ENCODE data around the gene PRDX3.
A peak's percentile ranks its signal among the peaks of the same experiment; 100 is the strongest.

The PRDX3 gene

GRCh38 chr10:119211625-119212441 is 33.2 kb upstream of the PRDX3 start:
- whole genome bisulfite sequencing, 2 donors (ENCODE audit: extremely low coverage in 2 of 2, insufficient read length in 2 of 2, insufficient replicate concordance in 1 of 2): no CpG with 5 or more reads among the region's 12 CpGs
- no peak overlapping the region for H3K4me3 ChIP-seq (ENCODE audit: low read length in 2 of 2)
- no peak overlapping the region for H2BK15ac ChIP-seq (ENCODE audit: low read length)
- H3K14ac ChIP-seq (ENCODE audit: low read length): no peak overlapping the region
- H3K4ac ChIP-seq (ENCODE audit: low read length): no peak overlapping the region
- H4K91ac ChIP-seq (ENCODE audit: low read depth, low read length, poor library complexity): no peak overlapping the region
- H3K4me1 ChIP-seq (ENCODE audit: control insufficient read depth in 2 of 2, insufficient read depth in 1 of 2, low read depth in 1 of 2, low read length in 2 of 2): peaks cover 11 to 36% of the 10 kb centered on the region in 2 donors
- no peak overlapping the region for H2BK12ac ChIP-seq (ENCODE audit: low read length)
- H4K8ac ChIP-seq (ENCODE audit: low read depth, low read length): no peak overlapping the region
- H3K36me3 ChIP-seq (replicated peaks in 1 of 2; ENCODE audit: control insufficient read depth in 2 of 2, insufficient read depth in 2 of 2, low read length in 2 of 2): no peaks in the 10 kb centered on the region
- no peak overlapping the region for H2BK5ac ChIP-seq (ENCODE audit: low read length)
- H2AK5ac ChIP-seq (ENCODE audit: low read depth, low read length): no peak overlapping the region
- no peak overlapping the region for H3K18ac ChIP-seq (ENCODE audit: low read length)
- H2BK120ac ChIP-seq (ENCODE audit: low read depth, low read length): no peak overlapping the region
- no peaks in the 10 kb centered on the region for H3K27me3 ChIP-seq (ENCODE audit: control insufficient read depth in 3 of 3, insufficient read depth in 3 of 3, low read depth in 1 of 3, low read length in 3 of 3)
- no peak for DNase-seq (ENCODE audit: low spot score)
- peak overlapping the region; percentile 25 for H2AFZ ChIP-seq (ENCODE audit: low read length)
- H3K27ac ChIP-seq (replicated peaks; ENCODE audit: low read length): peak overlapping the region; percentile 2
- H3K9me3 ChIP-seq (replicated peaks in 1 of 2; ENCODE audit: control insufficient read depth in 2 of 2, insufficient read depth in 1 of 2, low read depth in 1 of 2, low read length in 2 of 2): no peaks in the 10 kb centered on the region
- H3K23ac ChIP-seq (ENCODE audit: low read depth, low read length, poor library complexity): no peak overlapping the region
- H3K9ac ChIP-seq (ENCODE audit: low read depth, low read length, poor library complexity): no peak overlapping the region
- no peak overlapping the region for H3K4me2 ChIP-seq (ENCODE audit: insufficient read depth, low read length, poor library complexity, severe bottlenecking)
- H3K79me1 ChIP-seq (ENCODE audit: low read depth, low read length): no peaks in the 10 kb centered on the region

- Histone ChIP-seq H3K4me2 (ENCODE audit: insufficient read depth, low read length, poor library complexity, severe bottlenecking) (no peak overlapping the region), H3K23ac (ENCODE audit: low read depth, low read length, poor library complexity) (no peak overlapping the region), H3K4me3 (ENCODE audit: low read length in 2 of 2) (no peak overlapping the region), H2BK120ac (ENCODE audit: low read depth, low read length) (no peak overlapping the region), H3K27ac (replicated peaks; ENCODE audit: low read length) (peak overlapping the region; percentile 2), H2BK15ac (ENCODE audit: low read length) (no peak overlapping the region), H3K36me3 (replicated peaks in 1 of 2; ENCODE audit: control insufficient read depth in 2 of 2, insufficient read depth in 2 of 2, low read length in 2 of 2) (no peaks in the 10 kb centered on the region), H2AK5ac (ENCODE audit: low read depth, low read length) (no peak overlapping the region), H3K18ac (ENCODE audit: low read length) (no peak overlapping the region), H2BK5ac (ENCODE audit: low read length) (no peak overlapping the region), H2AFZ (ENCODE audit: low read length) (peak overlapping the region; percentile 25), H4K91ac (ENCODE audit: low read depth, low read length, poor library complexity) (no peak overlapping the region), H4K8ac (ENCODE audit: low read depth, low read length) (no peak overlapping the region), H3K27me3 (ENCODE audit: control insufficient read depth in 3 of 3, insufficient read depth in 3 of 3, low read depth in 1 of 3, low read length in 3 of 3) (no peaks in the 10 kb centered on the region), H3K79me1 (ENCODE audit: low read depth, low read length) (no peaks in the 10 kb centered on the region), H2BK12ac (ENCODE audit: low read length) (no peak overlapping the region), H3K4ac (ENCODE audit: low read length) (no peak overlapping the region), H3K4me1 (ENCODE audit: control insufficient read depth in 2 of 2, insufficient read depth in 1 of 2, low read depth in 1 of 2, low read length in 2 of 2) (peaks cover 14 to 36% of the 10 kb centered on the region in 2 donors), H3K9me3 (replicated peaks in 1 of 2; ENCODE audit: control insufficient read depth in 2 of 2, insufficient read depth in 1 of 2, low read depth in 1 of 2, low read length in 2 of 2) (no peaks in the 10 kb centered on the region), H3K9ac (ENCODE audit: low read depth, low read length, poor library complexity) (no peak overlapping the region), H3K14ac (ENCODE audit: low read length) (no peak overlapping the region)
- no CpG with 5 or more reads among the region's 3 CpGs for WGBS, 2 donors (ENCODE audit: extremely low coverage in 2 of 2, insufficient read length in 2 of 2, insufficient replicate concordance in 1 of 2)
- no peak for DNase-seq (ENCODE audit: low spot score)
Observed at GRCh38 chr10:119211176-119211575, 32.6 kb upstream of the PRDX3 start.

- Histone ChIP-seq H2AFZ (ENCODE audit: low read length) (no peak overlapping the region), H3K23ac (ENCODE audit: low read depth, low read length, poor library complexity) (no peak overlapping the region), H2BK12ac (ENCODE audit: low read length) (no peak overlapping the region), H4K91ac (ENCODE audit: low read depth, low read length, poor library complexity) (no peak overlapping the region), H3K4me2 (ENCODE audit: insufficient read depth, low read length, poor library complexity, severe bottlenecking) (no peak overlapping the region), H2BK120ac (ENCODE audit: low read depth, low read length) (no peak overlapping the region), H3K79me1 (ENCODE audit: low read depth, low read length) (no peaks in the 10 kb centered on the region), H3K14ac (ENCODE audit: low read length) (no peak overlapping the region), H3K9me3 (replicated peaks in 1 of 2; ENCODE audit: control insufficient read depth in 2 of 2, insufficient read depth in 1 of 2, low read depth in 1 of 2, low read length in 2 of 2) (no peaks in the 10 kb centered on the region), H3K36me3 (replicated peaks in 1 of 2; ENCODE audit: control insufficient read depth in 2 of 2, insufficient read depth in 2 of 2, low read length in 2 of 2) (no peaks in the 10 kb centered on the region), H3K18ac (ENCODE audit: low read length) (no peak overlapping the region), H2BK15ac (ENCODE audit: low read length) (no peak overlapping the region), H3K4me1 (ENCODE audit: control insufficient read depth in 2 of 2, insufficient read depth in 1 of 2, low read depth in 1 of 2, low read length in 2 of 2) (peaks cover 14 to 36% of the 10 kb centered on the region in 2 donors), H3K4ac (ENCODE audit: low read length) (no peak overlapping the region), H3K27ac (replicated peaks; ENCODE audit: low read length) (no peak overlapping the region), H3K9ac (ENCODE audit: low read depth, low read length, poor library complexity) (no peak overlapping the region), H3K4me3 (ENCODE audit: low read length in 2 of 2) (no peak overlapping the region), H2AK5ac (ENCODE audit: low read depth, low read length) (no peak overlapping the region), H3K27me3 (ENCODE audit: control insufficient read depth in 3 of 3, insufficient read depth in 3 of 3, low read depth in 1 of 3, low read length in 3 of 3) (no peaks in the 10 kb centered on the region), H4K8ac (ENCODE audit: low read depth, low read length) (no peak overlapping the region), H2BK5ac (ENCODE audit: low read length) (no peak overlapping the region)
- no peak for DNase-seq (ENCODE audit: low spot score)
- no CpG with 5 or more reads among the region's 2 CpGs for WGBS, 2 donors (ENCODE audit: extremely low coverage in 2 of 2, insufficient read length in 2 of 2, insufficient replicate concordance in 1 of 2)
Observed at GRCh38 chr10:119210633-119211032, 32.0 kb upstream of the PRDX3 start.

GRCh38 chr10:119209736-119210355 is 31.2 kb upstream of the PRDX3 start:
- Histone ChIP-seq H3K4ac (ENCODE audit: low read length) (no peak overlapping the region), H4K91ac (ENCODE audit: low read depth, low read length, poor library complexity) (no peak overlapping the region), H3K4me3 (ENCODE audit: low read length in 2 of 2) (peak overlapping the region in 1 of 2 donors; percentile 59), H3K23ac (ENCODE audit: low read depth, low read length, poor library complexity) (no peak overlapping the region), H2AFZ (ENCODE audit: low read length) (peak overlapping the region; percentile 79), H3K36me3 (replicated peaks in 1 of 2; ENCODE audit: control insufficient read depth in 2 of 2, insufficient read depth in 2 of 2, low read length in 2 of 2) (no peaks in the 10 kb centered on the region), H3K4me1 (ENCODE audit: control insufficient read depth in 2 of 2, insufficient read depth in 1 of 2, low read depth in 1 of 2, low read length in 2 of 2) (peaks cover 14 to 36% of the 10 kb centered on the region in 2 donors), H3K79me1 (ENCODE audit: low read depth, low read length) (no peaks in the 10 kb centered on the region), H3K18ac (ENCODE audit: low read length) (no peak overlapping the region), H3K14ac (ENCODE audit: low read length) (no peak overlapping the region), H3K27me3 (ENCODE audit: control insufficient read depth in 3 of 3, insufficient read depth in 3 of 3, low read depth in 1 of 3, low read length in 3 of 3) (no peaks in the 10 kb centered on the region), H2BK5ac (ENCODE audit: low read length) (no peak overlapping the region), H4K8ac (ENCODE audit: low read depth, low read length) (no peak overlapping the region), H2AK5ac (ENCODE audit: low read depth, low read length) (no peak overlapping the region), H3K9ac (ENCODE audit: low read depth, low read length, poor library complexity) (no peak overlapping the region), H2BK120ac (ENCODE audit: low read depth, low read length) (no peak overlapping the region), H3K27ac (replicated peaks; ENCODE audit: low read length) (no peak overlapping the region), H3K4me2 (ENCODE audit: insufficient read depth, low read length, poor library complexity, severe bottlenecking) (no peak overlapping the region), H2BK12ac (ENCODE audit: low read length) (no peak overlapping the region), H3K9me3 (replicated peaks in 1 of 2; ENCODE audit: control insufficient read depth in 2 of 2, insufficient read depth in 1 of 2, low read depth in 1 of 2, low read length in 2 of 2) (no peaks in the 10 kb centered on the region), H2BK15ac (ENCODE audit: low read length) (no peak overlapping the region)
- WGBS, 2 donors (ENCODE audit: extremely low coverage in 2 of 2, insufficient read length in 2 of 2, insufficient replicate concordance in 1 of 2): no CpG with 5 or more reads among the region's 9 CpGs
- no peak for DNase-seq (ENCODE audit: low spot score)

Data from neuronal stem cell (in vitro differentiated cells).